Fibroblast of lung (primary cell): ENCODE measurements around the gene PARP6. TPM values are rescaled to one million over a fixed set of nuclear protein-coding genes. Genes with fewer than 3 reads are reported as not detected.
A peak's percentile ranks its signal among the peaks of the same experiment; 100 is the strongest.

Source experiments
- DNase-seq, 2 donors: peaks; one replicate each; pipeline versions ENCODE4 v3.0.0 to v3.0.0-alpha.2; 2010; ENCODE audit warnings: low read depth in 2 of 2
- H2AFZ ChIP-seq: 2 replicates; pipeline ENCODE4 v1.5.1; 2012; ENCODE audit warnings: low read length, control low read depth, inconsistent platforms
- H3K27ac ChIP-seq: 2 replicates; pipeline ENCODE4 v1.5.1; 2011; ENCODE audit warnings: low read length, control low read depth; ENCODE audit not compliant: insufficient read depth
- H3K27me3 ChIP-seq: 2 replicates; pipeline ENCODE4 v1.5.1; 2011; ENCODE audit warnings: mild to moderate bottlenecking, low read length; ENCODE audit not compliant: control insufficient read depth, insufficient read depth
- H3K36me3 ChIP-seq: 2 replicates; pipeline ENCODE4 v1.5.1; 2011; ENCODE audit warnings: low read length; ENCODE audit not compliant: control insufficient read depth, insufficient read depth
- H3K4me1 ChIP-seq: 2 replicates; pipeline ENCODE4 v1.5.1; 2011; ENCODE audit warnings: low read length; ENCODE audit not compliant: control insufficient read depth, insufficient read depth; ENCODE audit errors: extremely low read depth
- H3K4me2 ChIP-seq: 2 replicates; pipeline ENCODE4 v1.5.1; 2011; ENCODE audit warnings: low read length, control low read depth; ENCODE audit not compliant: insufficient read depth; ENCODE audit errors: extremely low read depth
- H3K4me3 ChIP-seq, 4 experiments: fragments of 200-600 bp in 1 of 4; sonication (generic) in 1 of 4; replicated peaks in 1 of 4; 2 replicates each; pipeline ENCODE4 v1.5.1; 2011 to 2016; ENCODE audit warnings: low read length in 4 of 4, low read depth in 3 of 4, mild to moderate bottlenecking in 3 of 4, control low read depth in 2 of 4, inconsistent platforms in 1 of 4, mixed read lengths in 1 of 4; ENCODE audit not compliant: insufficient read depth in 1 of 4; ENCODE audit errors: control extremely low read depth in 1 of 4
- H3K79me2 ChIP-seq: 2 replicates; pipeline ENCODE4 v1.5.1; 2012; ENCODE audit warnings: mild to moderate bottlenecking, low read length, inconsistent platforms; ENCODE audit not compliant: control insufficient read depth, insufficient read depth
- H3K9ac ChIP-seq: 2 replicates; pipeline ENCODE4 v1.5.1; 2011; ENCODE audit warnings: mild to moderate bottlenecking, low read length, control low read depth; ENCODE audit not compliant: insufficient read depth
- H3K9me3 ChIP-seq: 2 replicates; pipeline ENCODE4 v1.5.1; 2012; ENCODE audit warnings: low read depth, low read length; ENCODE audit not compliant: control insufficient read depth, insufficient read depth
- H4K20me1 ChIP-seq: 2 replicates; pipeline ENCODE4 v1.5.1; 2011; ENCODE audit warnings: low read length; ENCODE audit not compliant: control insufficient read depth, insufficient read depth; ENCODE audit errors: extremely low read depth
- EZH2 ChIP-seq: IDR thresholded peaks from 2 replicates; pipeline ENCODE4 v1.5.1; 2012; ENCODE audit warnings: low read length, control low read depth, mild to moderate bottlenecking; ENCODE audit errors: missing control alignments
- polyA plus RNA-seq, 2 donors: library from polyadenylated mRNA; depleted of rRNA in 1 of 2; stranded (reverse) in 1 of 2; unstranded in 1 of 2; fragments of >200 nt; gene quantifications; 2 replicates each; pipeline ENCODE4 v1.2.1, GENCODE V29; 2011 to 2012; ENCODE audit warnings: missing spikeins in 1 of 2
- total RNA-seq: library from RNA; depleted of rRNA; stranded (reverse); fragments of >200 nt; gene quantifications from 2 replicates; pipeline ENCODE4 v1.2.1, GENCODE V29; 2014
- TF ChIP-seq, protein P1 (sequence below), 2 donors: IDR thresholded peaks in 1 of 2; conservative IDR thresholded peaks in 1 of 2; 1 replicate in 1 of 2; 2 replicates in 1 of 2; pipeline ENCODE4 v1.5.1; 2011 to 2012; ENCODE audit warnings: low read length in 2 of 2, control low read depth in 1 of 2, inconsistent platforms in 1 of 2, low read depth in 1 of 2, mild to moderate bottlenecking in 1 of 2

Gene PARP6
- total and polyA plus RNA-seq, 2 donors (not counting 1 experiment from before 2014, with no cell fraction given): 27.4 to 37.7 TPM

- H3K79me2 ChIP-seq: no peaks in the 10 kb centered on the region
- H3K9me3 ChIP-seq: no peaks in the 10 kb centered on the region
- no peak overlapping the region for H3K9ac ChIP-seq
- H3K36me3 ChIP-seq: no peaks in the 10 kb centered on the region
- peak overlapping the region in 1 of 4 experiments; percentile 25 for H3K4me3 ChIP-seq
- peaks cover 2% of the 10 kb centered on the region for H3K4me1 ChIP-seq
- H4K20me1 ChIP-seq: no peaks in the 10 kb centered on the region
- H2AFZ ChIP-seq: no peak overlapping the region
- peaks cover 13% of the 10 kb centered on the region for H3K27me3 ChIP-seq
- DNase-seq: peak; percentile 55 to 57
- H3K27ac ChIP-seq: no peak overlapping the region
- no peak overlapping the region for H3K4me2 ChIP-seq
- TF ChIP-seq, protein P1, sequence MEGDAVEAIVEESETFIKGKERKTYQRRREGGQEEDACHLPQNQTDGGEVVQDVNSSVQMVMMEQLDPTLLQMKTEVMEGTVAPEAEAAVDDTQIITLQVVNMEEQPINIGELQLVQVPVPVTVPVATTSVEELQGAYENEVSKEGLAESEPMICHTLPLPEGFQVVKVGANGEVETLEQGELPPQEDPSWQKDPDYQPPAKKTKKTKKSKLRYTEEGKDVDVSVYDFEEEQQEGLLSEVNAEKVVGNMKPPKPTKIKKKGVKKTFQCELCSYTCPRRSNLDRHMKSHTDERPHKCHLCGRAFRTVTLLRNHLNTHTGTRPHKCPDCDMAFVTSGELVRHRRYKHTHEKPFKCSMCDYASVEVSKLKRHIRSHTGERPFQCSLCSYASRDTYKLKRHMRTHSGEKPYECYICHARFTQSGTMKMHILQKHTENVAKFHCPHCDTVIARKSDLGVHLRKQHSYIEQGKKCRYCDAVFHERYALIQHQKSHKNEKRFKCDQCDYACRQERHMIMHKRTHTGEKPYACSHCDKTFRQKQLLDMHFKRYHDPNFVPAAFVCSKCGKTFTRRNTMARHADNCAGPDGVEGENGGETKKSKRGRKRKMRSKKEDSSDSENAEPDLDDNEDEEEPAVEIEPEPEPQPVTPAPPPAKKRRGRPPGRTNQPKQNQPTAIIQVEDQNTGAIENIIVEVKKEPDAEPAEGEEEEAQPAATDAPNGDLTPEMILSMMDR (conservative IDR thresholded peaks at IDR 0.05 in 1 of 2, IDR thresholded peaks at IDR 0.05 in 1 of 2; ENCODE audit: low read depth in 1 of 2, low read length in 2 of 2): no peak
- TF ChIP-seq EZH2: no peak
These were observed 47.1 kb upstream of the PARP6 start for GRCh38 chr15:72319360-72319984.

GRCh38 chr15:72318408-72318942 is 46.1 kb upstream of the PARP6 start:
- H3K4me1 ChIP-seq: peaks cover 2% of the 10 kb centered on the region
- peaks cover 13% of the 10 kb centered on the region for H3K27me3 ChIP-seq
- no peak overlapping the region for H3K9ac ChIP-seq
- no peaks in the 10 kb centered on the region for H4K20me1 ChIP-seq
- H3K27ac ChIP-seq: no peak overlapping the region
- H3K36me3 ChIP-seq: no peaks in the 10 kb centered on the region
- no peaks in the 10 kb centered on the region for H3K79me2 ChIP-seq
- no peak overlapping the region for H3K4me3 ChIP-seq
- no peak for DNase-seq
- no peaks in the 10 kb centered on the region for H3K9me3 ChIP-seq
- no peak overlapping the region for H3K4me2 ChIP-seq
- TF ChIP-seq, protein P1 (conservative IDR thresholded peaks at IDR 0.05 in 1 of 2, IDR thresholded peaks at IDR 0.05 in 1 of 2; ENCODE audit: low read depth in 1 of 2, low read length in 2 of 2): no peak
- TF ChIP-seq EZH2: no peak
- H2AFZ ChIP-seq: no peak overlapping the region

GRCh38 chr15:72315706-72316370 is 43.5 kb upstream of the PARP6 start:
- Histone ChIP-seq H4K20me1 (no peaks in the 10 kb centered on the region), H3K27me3 (peaks cover 13% of the 10 kb centered on the region), H3K9ac (no peak overlapping the region), H3K27ac (no peak overlapping the region), H3K9me3 (no peaks in the 10 kb centered on the region), H3K4me1 (peaks cover 2% of the 10 kb centered on the region), H2AFZ (no peak overlapping the region), H3K4me3 (no peak overlapping the region), H3K36me3 (no peaks in the 10 kb centered on the region), H3K4me2 (no peak overlapping the region), H3K79me2 (no peaks in the 10 kb centered on the region)
- DNase-seq: peak in 1 of 2 donors; percentile 21
- TF ChIP-seq, protein P1 (conservative IDR thresholded peaks at IDR 0.05 in 1 of 2, IDR thresholded peaks at IDR 0.05 in 1 of 2; ENCODE audit: low read depth in 1 of 2, low read length in 2 of 2): no peak
- no peak for TF ChIP-seq EZH2
